GM21528 (cell line): Measurements from ENCODE around the gene MYMX.
"Not testable (repeated sequence)": the region's sequence is repeated elsewhere in the genome, so short reads cannot be mapped to it uniquely, and the experiment has no call there.

ENCODE experiments used
- ATAC-seq: cut with Tn5 transposase; IDR thresholded peaks from one replicate; pipeline ENCODE4 v1.9.1; 2021; ENCODE audit warnings: mild to moderate bottlenecking, moderate library complexity; ENCODE audit not compliant: unreplicated experiment, low FRiP score

MYMX gene

DNA sequence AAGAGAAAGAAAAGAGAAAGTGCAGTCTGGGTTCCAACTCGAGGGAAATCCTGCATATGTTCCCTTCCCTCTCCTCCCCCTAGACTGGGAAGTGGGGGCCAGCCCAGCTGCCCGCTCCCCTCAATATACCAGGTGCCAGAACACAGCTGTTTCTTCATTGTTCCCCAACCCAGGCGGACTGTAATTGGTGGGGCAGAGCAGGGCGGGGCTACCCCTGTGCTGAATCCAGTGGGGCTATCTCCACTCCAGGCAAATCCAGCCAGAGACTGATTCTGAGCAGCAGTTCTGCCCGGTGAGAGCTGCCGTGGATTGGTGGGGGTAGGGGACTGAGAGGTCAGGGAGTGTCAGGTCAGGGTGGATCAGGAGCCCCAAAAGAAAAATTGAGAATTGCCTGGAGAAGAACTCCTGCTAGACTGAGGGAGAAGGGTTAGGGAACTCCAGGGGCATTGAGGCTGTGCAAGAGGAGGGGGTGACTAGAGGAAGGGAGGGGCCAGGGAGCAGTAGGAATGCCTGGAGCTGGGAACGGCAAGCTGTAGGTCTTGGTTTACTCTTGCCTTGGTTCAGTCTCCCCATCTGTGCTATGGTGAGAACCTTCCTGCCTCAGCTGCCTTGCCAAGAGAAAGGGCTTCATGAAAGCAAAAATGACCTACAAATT, at the start of gene MYMX:
MYMX (plus strand) TSS at position 250 of the 655 bp plus-strand sequence. CDS start 546 bp downstream, outside the sequence.
- ATAC-seq = no peak

DNA sequence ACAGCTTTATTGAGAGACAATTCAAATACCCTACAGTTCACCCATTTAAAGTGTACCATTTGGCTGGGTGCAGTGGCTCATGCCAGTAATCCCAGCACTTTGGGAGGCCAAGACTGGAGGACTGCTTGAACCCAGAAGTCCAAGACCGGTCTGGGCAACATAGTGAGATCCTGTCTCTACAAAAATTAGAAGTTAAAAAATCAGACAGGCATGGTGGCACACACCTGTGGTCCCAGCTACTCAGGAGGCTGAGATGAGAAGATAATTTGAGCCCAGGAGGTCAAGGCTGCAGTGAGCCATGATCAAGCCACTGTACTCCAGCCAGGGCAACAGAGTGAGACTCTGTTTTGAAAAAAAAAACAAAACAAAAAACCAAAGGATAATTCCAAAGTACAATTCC, 49.2 kb upstream of the MYMX start:
- ATAC-seq = no peak

DNA sequence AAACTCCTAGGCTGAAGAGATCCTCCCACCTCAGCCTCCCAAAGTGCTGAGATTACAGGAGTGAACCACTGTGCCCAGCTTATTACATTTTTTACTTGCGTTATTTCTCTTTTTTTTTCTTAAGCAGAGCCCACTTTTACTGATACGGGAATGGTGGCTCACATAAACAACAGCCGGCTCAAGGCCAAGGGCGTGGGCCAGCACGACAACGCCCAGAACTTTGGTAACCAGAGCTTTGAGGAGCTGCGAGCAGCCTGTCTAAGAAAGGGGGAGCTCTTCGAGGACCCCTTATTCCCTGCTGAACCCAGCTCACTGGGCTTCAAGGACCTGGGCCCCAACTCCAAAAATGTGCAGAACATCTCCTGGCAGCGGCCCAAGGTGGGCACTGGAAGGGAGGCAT, 47.6 kb upstream of the MYMX start:
- ATAC-seq = no peak

DNA sequence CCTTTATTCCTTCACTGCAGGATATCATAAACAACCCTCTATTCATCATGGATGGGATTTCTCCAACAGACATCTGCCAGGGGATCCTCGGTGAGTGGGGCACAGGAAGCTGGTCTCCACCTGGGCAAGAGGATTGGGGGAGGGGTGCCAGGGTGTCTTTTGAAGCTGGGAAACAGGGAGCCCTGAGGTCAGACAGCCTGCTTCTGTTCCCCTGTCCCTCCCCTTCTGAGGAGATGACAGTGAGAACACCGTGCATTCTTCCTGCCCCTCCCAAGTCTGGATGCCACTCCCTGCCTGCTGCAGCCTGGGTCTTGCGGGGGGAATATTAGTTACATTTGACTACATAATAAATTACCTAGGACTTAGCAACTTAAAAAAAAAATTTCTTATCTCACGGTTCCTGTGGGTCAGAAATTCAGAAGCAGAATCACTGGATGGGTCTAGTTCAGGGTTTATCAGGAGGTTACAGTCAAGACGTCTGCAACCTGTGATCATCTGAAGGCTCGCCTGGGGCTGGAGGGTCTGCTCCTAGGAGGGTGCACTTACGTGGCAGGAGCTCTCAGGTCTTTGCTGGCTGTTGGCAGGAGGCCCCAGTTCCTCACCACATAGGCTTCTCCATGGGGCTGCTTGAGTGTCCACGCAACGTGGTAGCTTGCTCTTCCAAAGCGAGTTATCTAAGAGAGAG, 46.7 kb upstream of the MYMX start:
- ATAC-seq = no peak

DNA sequence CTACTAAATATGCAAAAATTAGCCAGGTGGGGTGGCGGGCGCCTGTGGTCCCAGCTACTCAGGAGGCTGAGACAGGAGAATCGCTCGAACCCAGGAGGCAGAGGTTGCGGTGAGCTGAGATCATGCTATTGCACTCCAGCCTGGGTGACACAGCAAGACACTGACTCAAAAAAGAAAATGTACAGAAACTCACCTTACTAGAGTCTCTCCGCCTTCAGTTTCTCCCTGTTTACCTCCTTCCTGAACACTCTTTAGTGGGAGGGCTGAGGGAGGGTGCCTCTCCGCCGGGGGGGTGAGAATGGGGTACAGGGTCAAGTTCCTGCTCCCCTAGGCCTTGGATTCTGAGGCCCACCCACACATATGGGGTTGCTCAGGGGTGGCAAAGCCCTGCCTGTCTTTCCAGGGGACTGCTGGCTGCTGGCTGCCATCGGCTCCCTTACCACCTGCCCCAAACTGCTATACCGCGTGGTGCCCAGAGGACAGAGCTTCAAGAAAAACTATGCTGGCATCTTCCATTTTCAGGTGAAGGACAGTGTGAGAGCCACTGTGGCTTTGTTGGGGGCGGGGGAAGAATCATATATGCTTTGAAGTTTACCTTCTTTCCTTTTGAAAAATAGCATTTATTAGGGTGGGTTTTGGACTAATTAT, 44.7 kb upstream of the MYMX start:
- ATAC-seq = no peak

DNA sequence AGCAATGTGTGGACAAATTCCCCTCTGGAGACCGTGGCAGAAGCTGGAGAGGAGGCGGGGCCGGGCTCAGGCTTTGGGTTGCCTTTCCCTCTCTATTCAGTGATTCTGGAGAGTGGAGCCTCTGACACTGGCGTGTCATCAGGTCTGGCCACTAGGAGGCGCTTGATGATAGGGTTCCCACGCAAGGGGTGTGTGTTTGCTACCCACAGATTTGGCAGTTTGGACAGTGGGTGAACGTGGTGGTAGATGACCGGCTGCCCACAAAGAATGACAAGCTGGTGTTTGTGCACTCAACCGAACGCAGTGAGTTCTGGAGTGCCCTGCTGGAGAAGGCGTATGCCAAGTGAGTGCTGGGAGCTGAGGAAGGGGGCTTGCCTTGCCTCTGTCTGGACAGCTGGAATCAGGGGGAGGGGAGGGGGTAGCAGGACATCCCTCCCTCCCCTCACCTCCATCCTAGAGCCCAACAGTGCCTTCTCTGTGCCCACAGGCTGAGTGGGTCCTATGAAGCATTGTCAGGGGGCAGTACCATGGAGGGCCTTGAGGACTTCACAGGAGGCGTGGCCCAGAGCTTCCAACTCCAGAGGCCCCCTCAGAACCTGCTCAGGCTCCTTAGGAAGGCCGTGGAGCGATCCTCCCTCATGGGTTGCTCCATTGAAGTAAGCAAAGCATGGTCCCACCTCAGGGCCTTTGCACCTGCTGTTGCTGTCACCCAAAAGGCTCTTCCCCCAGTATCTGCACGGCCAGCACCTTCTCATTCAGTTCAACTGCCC, 43.8 kb upstream of the MYMX start:
- ATAC-seq = no peak

DNA sequence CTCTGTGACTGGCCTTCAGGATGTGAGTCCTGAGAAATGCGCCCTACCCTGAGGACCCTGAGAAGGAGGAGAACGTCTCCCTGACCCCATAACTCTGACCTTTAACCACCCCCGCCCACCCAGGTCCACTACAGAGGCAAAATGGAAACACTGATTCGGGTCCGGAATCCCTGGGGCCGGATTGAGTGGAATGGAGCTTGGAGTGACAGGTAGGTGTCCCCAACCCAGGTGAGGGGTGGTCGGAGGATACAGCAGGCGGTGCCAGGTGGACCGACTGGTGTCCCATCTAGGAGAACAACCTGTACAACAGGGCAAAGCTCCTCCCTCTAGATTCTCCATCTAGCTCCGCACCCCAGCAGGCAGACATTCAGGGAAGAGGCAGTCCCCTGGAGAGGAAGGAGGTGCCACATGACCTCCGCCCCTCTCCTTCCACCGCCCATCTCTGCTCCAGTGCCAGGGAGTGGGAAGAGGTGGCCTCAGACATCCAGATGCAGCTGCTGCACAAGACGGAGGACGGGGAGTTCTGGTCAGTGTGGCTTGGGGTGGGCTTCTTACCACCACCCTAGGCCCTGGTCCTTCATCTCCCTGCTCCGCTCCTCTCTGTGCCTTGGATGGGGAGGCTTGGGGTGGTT, 40.5 kb upstream of the MYMX start:
- no peak for ATAC-seq

DNA sequence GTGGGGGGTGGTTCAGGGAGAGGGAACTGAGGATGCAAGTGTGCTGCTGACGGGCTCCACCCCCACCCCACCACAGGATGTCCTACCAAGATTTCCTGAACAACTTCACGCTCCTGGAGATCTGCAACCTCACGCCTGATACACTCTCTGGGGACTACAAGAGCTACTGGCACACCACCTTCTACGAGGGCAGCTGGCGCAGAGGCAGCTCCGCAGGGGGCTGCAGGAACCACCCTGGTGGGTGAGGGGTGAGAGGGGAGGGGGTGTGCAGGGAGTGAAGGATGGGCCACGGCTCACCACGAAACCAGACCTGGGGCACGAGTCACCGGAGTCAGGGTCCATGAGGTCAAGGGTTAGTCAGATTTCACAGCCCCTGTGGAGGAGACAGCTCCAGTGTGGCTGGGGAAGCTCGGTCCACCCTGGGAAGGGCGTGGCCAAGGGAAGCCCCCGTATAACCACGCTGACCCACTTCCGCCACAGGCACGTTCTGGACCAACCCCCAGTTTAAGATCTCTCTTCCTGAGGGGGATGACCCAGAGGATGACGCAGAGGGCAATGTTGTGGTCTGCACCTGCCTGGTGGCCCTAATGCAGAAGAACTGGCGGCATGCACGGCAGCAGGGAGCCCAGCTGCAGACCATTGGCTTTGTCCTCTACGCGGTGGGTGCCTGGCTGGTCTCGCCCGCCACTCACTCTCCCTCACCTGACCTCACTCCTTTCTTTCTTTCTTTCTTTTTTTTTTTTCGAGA, 39.8 kb upstream of the MYMX start:
- ATAC-seq = peak; percentile 53

DNA sequence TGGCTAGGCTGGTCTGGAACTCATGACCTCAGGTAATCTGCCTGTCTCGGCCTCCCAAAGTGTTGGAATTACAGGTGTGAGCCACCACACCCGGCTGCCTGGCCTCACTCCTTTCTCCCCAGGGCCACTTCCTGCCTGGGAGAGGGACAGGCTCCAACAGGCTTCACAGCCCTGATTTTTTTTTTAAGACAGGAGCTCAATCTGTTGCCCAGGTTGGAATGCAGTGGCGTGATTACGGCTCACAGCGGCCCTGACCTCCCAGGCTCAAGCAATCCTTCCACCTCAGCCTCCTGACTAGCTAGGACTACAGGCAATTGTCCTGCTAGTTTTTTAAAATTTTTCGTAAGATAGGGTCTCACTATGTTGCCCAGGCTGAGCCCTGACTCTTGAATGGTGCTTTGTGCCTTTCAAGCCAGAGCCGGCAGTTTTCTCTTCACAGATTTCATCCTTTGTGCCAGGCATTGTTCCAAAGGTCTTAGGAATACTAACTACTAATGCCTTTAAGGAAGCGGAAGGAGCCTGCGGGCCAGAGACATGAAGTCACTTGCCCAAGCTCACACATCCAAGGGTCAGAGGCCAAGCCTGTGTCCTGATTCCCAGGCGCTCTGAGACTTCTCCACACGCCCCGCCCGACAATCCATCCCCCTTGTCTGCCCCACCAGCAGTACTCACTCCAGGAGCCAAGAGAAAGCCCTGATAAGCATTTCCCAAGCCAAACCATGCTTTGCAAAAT, 38.9 kb upstream of the MYMX start:
- ATAC-seq = no peak

DNA sequence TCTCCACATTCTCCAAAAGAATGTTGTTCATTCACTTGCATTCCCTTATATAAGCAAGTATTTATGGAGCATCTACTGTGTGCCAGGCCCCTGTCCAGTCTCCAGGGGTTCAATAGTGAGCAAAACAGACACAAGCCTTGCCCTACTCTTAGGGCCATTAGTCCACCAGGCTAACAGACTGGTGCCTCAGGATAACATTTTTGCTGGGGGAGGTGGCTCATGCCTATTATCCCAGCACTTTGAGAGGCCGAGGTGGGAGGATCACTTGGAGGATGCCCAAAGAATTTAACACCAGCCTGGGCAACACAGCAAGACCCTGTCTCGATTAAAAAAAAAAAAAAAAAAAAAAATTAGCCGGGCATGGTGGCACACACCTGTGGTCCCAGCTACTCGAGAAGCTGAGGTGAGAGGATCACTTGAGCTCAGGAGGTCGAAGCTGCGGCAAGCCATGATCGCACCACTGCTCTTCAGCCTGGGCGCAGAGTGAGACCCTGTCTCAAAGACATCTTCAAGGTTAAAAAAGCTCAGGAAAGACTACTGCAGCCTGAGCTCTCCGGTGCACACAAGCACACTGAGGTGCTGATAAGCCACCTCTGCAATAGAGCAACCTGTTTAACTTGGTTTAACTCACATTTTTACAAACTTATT, 38.2 kb upstream of the MYMX start:
- no peak for ATAC-seq

DNA sequence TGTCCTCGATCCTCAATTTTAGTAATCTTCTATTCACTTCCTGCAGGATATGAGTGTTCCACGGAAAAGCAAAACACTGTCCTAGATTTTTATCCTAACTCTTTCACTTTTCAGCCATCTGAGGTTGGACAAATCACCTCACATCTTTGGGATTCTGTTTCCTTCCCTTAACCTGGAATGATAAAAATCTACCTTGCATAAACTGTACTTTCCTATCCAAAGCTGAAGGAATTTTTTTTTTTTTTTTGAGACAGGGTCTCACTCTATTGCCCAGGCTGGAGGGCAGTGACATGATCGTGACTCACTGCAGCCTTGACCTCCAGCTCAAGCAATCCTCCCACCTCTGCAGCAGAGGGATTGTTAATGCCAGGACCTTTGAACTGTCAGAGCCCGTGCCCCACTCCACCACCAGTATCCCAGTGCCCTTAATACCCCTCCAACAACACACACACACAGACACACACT, 37.6 kb upstream of the MYMX start:
- no peak for ATAC-seq

DNA sequence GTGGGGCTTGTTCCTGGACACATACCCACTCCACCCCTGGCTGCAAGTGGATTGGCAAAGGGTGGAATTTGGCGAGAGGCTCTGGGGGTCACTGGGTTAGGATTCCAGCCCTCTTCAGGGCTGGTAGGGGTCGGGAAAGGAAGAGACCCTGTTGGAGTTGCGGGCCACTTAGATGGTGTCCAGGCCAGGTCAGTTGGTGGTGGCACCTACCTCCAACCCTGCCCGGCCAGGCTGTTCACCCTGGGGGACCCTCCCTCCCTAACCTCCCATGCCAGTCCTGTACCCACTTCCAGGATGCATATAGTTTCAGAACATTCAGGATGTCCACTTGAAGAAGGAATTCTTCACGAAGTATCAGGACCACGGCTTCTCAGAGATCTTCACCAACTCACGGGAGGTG, 37.1 kb upstream of the MYMX start:
- no peak for ATAC-seq

DNA sequence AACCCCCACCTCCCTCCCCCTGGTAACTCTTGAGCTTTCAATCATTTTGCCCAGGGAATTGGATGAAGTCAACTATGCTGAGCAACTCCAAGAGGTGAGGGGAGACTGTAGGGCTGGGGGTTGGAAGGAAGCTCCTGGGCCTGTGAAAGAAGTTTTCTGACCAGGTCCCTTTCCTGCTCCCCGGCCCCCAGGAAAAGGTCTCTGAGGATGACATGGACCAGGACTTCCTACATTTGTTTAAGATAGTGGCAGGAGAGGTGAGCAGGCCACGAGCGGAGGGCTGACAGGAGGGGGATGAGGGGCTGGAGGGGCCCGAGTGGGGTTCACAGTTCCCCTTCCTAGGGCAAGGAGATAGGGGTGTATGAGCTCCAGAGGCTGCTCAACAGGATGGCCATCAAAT, 36.3 kb upstream of the MYMX start:
- no peak for ATAC-seq

DNA sequence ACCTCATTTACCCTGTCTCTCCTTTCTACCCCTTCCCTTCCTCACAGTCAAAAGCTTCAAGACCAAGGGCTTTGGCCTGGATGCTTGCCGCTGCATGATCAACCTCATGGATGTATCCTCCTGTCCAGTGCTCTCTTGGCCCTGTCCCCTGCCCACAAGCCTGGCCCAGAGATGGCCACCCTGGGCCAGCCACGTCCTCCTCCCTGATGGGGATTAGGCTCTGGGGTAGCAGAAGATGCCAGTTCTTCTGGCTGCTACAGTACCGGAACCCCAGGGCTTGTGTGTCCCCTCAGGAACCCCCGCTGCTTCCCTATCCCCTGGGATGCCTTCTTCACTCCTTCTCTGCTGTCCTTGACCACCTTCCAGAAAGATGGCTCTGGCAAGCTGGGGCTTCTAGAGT, 35.8 kb upstream of the MYMX start:
- no peak for ATAC-seq

DNA sequence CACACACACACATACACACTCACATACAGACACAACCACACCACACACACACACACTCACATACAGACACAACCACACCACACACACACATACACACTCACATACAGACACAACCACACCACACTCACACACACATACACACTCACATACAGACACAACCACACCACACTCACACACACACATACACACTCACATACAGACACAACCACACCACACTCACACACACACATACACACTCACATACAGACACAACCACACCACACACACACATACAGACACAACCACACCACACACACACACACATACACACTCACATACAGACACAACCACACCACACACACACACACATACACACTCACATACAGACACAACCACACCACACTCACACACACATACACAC, 34.9 kb upstream of the MYMX start:
- not testable (repeated sequence) for ATAC-seq

DNA sequence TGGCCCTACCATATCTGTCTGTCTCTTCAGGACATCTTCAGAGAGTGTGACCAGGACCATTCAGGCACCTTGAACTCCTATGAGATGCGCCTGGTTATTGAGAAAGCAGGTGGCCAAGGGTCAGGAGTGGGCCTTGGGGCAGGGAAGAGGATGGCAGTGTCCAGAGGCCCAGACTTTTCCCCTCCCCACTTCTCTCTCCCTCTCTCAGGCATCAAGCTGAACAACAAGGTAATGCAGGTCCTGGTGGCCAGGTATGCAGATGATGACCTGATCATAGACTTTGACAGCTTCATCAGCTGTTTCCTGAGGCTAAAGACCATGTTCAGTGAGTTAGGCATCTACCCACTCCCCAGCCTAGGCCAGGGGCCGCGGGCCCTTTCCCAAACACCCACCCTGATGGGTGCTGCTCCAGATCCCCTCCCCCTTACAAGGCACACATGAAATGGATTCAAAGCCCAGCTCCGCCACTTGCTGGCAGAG, 33.8 kb upstream of the MYMX start:
- no peak for ATAC-seq

DNA sequence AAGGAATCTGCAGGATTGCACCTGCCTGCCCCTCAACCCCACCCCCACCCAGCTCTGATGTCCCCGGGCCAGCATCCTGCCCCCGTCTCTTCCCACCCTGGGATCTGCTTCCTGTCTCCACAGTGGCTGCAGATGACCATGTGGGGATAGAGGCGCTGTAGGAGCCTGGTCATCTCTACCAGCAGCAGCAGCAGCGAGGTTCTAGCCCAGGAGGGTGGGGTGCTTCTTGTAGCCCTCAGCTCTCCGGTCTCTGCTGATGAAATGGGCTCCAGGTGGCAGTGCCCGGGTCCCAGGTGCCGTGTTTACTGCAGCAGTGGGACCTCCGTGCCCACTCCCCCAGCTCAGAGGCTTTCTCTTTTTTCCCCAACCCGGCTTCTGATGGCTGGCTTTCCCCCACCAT, 32.9 kb upstream of the MYMX start:
- ATAC-seq = no peak

DNA sequence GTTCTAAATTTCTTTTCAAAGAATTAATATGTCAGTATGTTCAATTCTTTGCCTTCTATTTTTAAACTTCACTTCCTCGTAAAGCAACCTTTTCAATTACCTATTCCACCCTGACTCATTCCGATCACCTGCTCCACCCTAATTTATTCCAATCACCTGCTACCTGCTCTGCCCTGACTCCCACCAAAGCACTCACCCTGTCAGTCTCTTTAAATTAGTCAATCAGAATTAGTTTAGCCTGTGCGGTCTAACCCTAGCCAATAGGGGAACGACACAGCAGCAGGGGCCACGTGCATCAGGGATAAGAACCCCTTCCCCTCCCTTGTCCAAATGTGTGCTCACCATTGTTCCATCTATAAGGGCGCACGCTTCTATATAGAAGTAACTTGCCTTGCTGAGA, 31.4 kb upstream of the MYMX start:
- ATAC-seq = not testable (repeated sequence)
